H9 (cell line): ENCODE measurements around the gene PHF21A. TPM values are rescaled to one million over a fixed set of nuclear protein-coding genes. Genes with fewer than 3 reads are reported as not detected.

Experiments used
- DNase-seq: peaks from one replicate; pipeline ENCODE4 v3.0.0-alpha.2; 2017
- H2AFZ ChIP-seq: one replicate; pipeline ENCODE4 v1.6.1; 2013; ENCODE audit warnings: mild to moderate bottlenecking, low read length, control low read depth, moderate library complexity
- H2AK5ac ChIP-seq: 2 replicates; pipeline ENCODE4 v1.6.1; 2013; ENCODE audit warnings: low read length, control low read depth, mixed read lengths; ENCODE audit not compliant: insufficient read length
- H2BK120ac ChIP-seq: one replicate; pipeline ENCODE4 v1.6.1; 2013; ENCODE audit warnings: low read depth, mild to moderate bottlenecking, low read length, control low read depth, inconsistent platforms; ENCODE audit not compliant: poor library complexity, severe bottlenecking
- H2BK12ac ChIP-seq: 2 replicates; pipeline ENCODE4 v1.6.1; 2013; ENCODE audit warnings: low read length, control low read depth, mixed read lengths, low read depth; ENCODE audit not compliant: insufficient read length
- H2BK15ac ChIP-seq: 2 replicates; pipeline ENCODE4 v1.6.1; 2013; ENCODE audit warnings: low read depth, low read length, control low read depth
- H2BK20ac ChIP-seq: one replicate; pipeline ENCODE4 v1.6.1; 2013; ENCODE audit warnings: low read depth, mild to moderate bottlenecking, low read length, control low read depth, inconsistent platforms; ENCODE audit not compliant: poor library complexity, severe bottlenecking
- H2BK5ac ChIP-seq: 2 replicates; pipeline ENCODE4 v1.6.1; 2013; ENCODE audit warnings: low read length, control low read depth, mixed read lengths; ENCODE audit not compliant: insufficient read length
- H3K14ac ChIP-seq: 2 replicates; pipeline ENCODE4 v1.6.1; 2013; ENCODE audit warnings: low read length, control low read depth; ENCODE audit not compliant: insufficient read depth
- H3K18ac ChIP-seq: 2 replicates; pipeline ENCODE4 v1.6.1; 2013; ENCODE audit warnings: low read depth, mild to moderate bottlenecking, mixed read lengths, low read length, control low read depth; ENCODE audit not compliant: insufficient read length
- H3K23ac ChIP-seq: 2 replicates; pipeline ENCODE4 v1.6.1; 2013; ENCODE audit warnings: low read length, control low read depth, mixed read lengths, low read depth; ENCODE audit not compliant: insufficient read length
- H3K23me2 ChIP-seq: 2 replicates; pipeline ENCODE4 v1.6.1; 2013; ENCODE audit warnings: low read depth, mild to moderate bottlenecking, mixed read lengths, low read length, control low read depth; ENCODE audit not compliant: insufficient read length, poor library complexity, severe bottlenecking
- H3K27ac ChIP-seq: 2 replicates; pipeline ENCODE4 v1.5.1; 2013; ENCODE audit warnings: low read length, control low read depth, mixed read lengths, low read depth; ENCODE audit not compliant: insufficient read length
- H3K27me3 ChIP-seq: 2 replicates; pipeline ENCODE4 v1.6.1; 2013; ENCODE audit warnings: low read length, control low read depth, inconsistent platforms; ENCODE audit not compliant: insufficient read depth
- H3K4ac ChIP-seq: 2 replicates; pipeline ENCODE4 v1.6.1; 2013; ENCODE audit warnings: low read depth, mild to moderate bottlenecking, control low read depth, inconsistent platforms, low read length, moderate library complexity
- H3K4me1 ChIP-seq: 2 replicates; pipeline ENCODE4 v1.6.1; 2013; ENCODE audit warnings: low read length, control low read depth, inconsistent platforms; ENCODE audit not compliant: insufficient read depth
- H3K4me2 ChIP-seq: 2 replicates; pipeline ENCODE4 v1.6.1; 2013; ENCODE audit warnings: low read length, control low read depth, mixed read lengths; ENCODE audit not compliant: insufficient read length, insufficient read depth
- H3K56ac ChIP-seq: 2 replicates; pipeline ENCODE4 v1.6.1; 2013; ENCODE audit warnings: low read depth, mild to moderate bottlenecking, mixed read lengths, low read length, control low read depth; ENCODE audit not compliant: insufficient read length
- H3K79me1 ChIP-seq: 2 replicates; pipeline ENCODE4 v1.6.1; 2013; ENCODE audit warnings: low read depth, mild to moderate bottlenecking, moderate library complexity, low read length, control low read depth, inconsistent platforms; ENCODE audit not compliant: insufficient read depth, poor library complexity, severe bottlenecking
- H3K79me2 ChIP-seq: 2 replicates; pipeline ENCODE4 v1.6.1; 2013; ENCODE audit warnings: low read length, control low read depth, inconsistent platforms; ENCODE audit not compliant: insufficient read depth
- H3K9ac ChIP-seq: 2 replicates; pipeline ENCODE4 v1.6.1; 2013; ENCODE audit warnings: low read length, control low read depth, mixed read lengths; ENCODE audit not compliant: insufficient read length; ENCODE audit errors: extremely low read depth
- H3K9me3 ChIP-seq: one replicate; pipeline ENCODE4 v1.6.1; 2013; ENCODE audit warnings: low read depth, low read length, inconsistent platforms; ENCODE audit not compliant: control insufficient read depth
- H3T11ph ChIP-seq: one replicate; pipeline ENCODE4 v1.6.1; 2013; ENCODE audit warnings: mild to moderate bottlenecking, low read length, control low read depth, inconsistent platforms
- H4K20me1 ChIP-seq: one replicate; pipeline ENCODE4 v1.6.1; 2013; ENCODE audit not compliant: control insufficient read depth, insufficient read length, insufficient read depth
- H4K5ac ChIP-seq: 2 replicates; pipeline ENCODE4 v1.6.1; 2013; ENCODE audit warnings: low read depth, mild to moderate bottlenecking, mixed read lengths, low read length, control low read depth; ENCODE audit not compliant: insufficient read length
- H4K8ac ChIP-seq: replicated peaks from 2 replicates; pipeline ENCODE4 v1.6.1; 2013; ENCODE audit warnings: low read length, control low read depth, mixed read lengths, low read depth; ENCODE audit not compliant: insufficient read length
- H4K91ac ChIP-seq: 2 replicates; pipeline ENCODE4 v1.6.1; 2013; ENCODE audit warnings: low read depth, mild to moderate bottlenecking, moderate library complexity, mixed read lengths, low read length, control low read depth; ENCODE audit not compliant: insufficient read length
- H3K27ac Mint-ChIP-seq, 3 experiments: 2 replicates in 2 of 3; 3 replicates in 1 of 3; pipeline ENCODE4 v1.8.0; 2020 to 2021; ENCODE audit warnings: mixed read lengths in 3 of 3, mild to moderate bottlenecking in 1 of 3, moderate library complexity in 1 of 3
- H3K27me3 Mint-ChIP-seq: 2 replicates; pipeline ENCODE4 v1.8.0; 2021; ENCODE audit warnings: low read depth, mild to moderate bottlenecking, moderate library complexity, mixed read lengths
- H3K36me3 Mint-ChIP-seq, 3 experiments: 2 replicates in 2 of 3; 3 replicates in 1 of 3; pipeline ENCODE4 v1.8.0; 2020 to 2021; ENCODE audit warnings: low read depth in 3 of 3, mixed read lengths in 3 of 3; ENCODE audit not compliant: insufficient read depth in 1 of 3
- H3K4me1 Mint-ChIP-seq, 2 experiments: 2 replicates each; pipeline ENCODE4 v1.8.0; 2020; ENCODE audit warnings: mixed read lengths in 2 of 2
- H3K4me3 Mint-ChIP-seq, 2 experiments: 2 replicates in 1 of 2; 3 replicates in 1 of 2; pipeline ENCODE4 v1.8.0; 2020 to 2021; ENCODE audit warnings: mild to moderate bottlenecking in 2 of 2, mixed read lengths in 2 of 2, moderate library complexity in 1 of 2
- H3K9me3 Mint-ChIP-seq, 2 experiments: 2 replicates in 1 of 2; 3 replicates in 1 of 2; pipeline ENCODE4 v1.8.0; 2020; ENCODE audit warnings: mild to moderate bottlenecking in 2 of 2, mixed read lengths in 2 of 2, moderate library complexity in 1 of 2
- WGBS: extraction: QIAGEN DNeasy Blood & Tissue Kit; methylation state at CpG from one replicate; pipeline ENCODE4 v1.1.7; 2013; ENCODE audit warnings: missing lambda C conversion rate, low lambda C conversion rate, mixed read lengths; ENCODE audit not compliant: insufficient read length; ENCODE audit errors: extremely low coverage; 5-methylcytosine and 5-hydroxymethylcytosine counted together
- total RNA-seq: library from RNA; stranded (reverse); gene quantifications from 2 replicates; pipeline ENCODE4 v1.2.1, GENCODE V29; 2021
- TF ChIP-seq, protein P1 (sequence below): fragments of 200-600 bp; sonication (generic); conservative IDR thresholded peaks from 3 replicates; pipeline ENCODE4 v1.8.0; 2021; ENCODE audit warnings: antibody characterized with exemption, mild to moderate bottlenecking

Gene PHF21A
- total RNA-seq, 1 experiment from 2014 or later, result 33.8 TPM

DNA sequence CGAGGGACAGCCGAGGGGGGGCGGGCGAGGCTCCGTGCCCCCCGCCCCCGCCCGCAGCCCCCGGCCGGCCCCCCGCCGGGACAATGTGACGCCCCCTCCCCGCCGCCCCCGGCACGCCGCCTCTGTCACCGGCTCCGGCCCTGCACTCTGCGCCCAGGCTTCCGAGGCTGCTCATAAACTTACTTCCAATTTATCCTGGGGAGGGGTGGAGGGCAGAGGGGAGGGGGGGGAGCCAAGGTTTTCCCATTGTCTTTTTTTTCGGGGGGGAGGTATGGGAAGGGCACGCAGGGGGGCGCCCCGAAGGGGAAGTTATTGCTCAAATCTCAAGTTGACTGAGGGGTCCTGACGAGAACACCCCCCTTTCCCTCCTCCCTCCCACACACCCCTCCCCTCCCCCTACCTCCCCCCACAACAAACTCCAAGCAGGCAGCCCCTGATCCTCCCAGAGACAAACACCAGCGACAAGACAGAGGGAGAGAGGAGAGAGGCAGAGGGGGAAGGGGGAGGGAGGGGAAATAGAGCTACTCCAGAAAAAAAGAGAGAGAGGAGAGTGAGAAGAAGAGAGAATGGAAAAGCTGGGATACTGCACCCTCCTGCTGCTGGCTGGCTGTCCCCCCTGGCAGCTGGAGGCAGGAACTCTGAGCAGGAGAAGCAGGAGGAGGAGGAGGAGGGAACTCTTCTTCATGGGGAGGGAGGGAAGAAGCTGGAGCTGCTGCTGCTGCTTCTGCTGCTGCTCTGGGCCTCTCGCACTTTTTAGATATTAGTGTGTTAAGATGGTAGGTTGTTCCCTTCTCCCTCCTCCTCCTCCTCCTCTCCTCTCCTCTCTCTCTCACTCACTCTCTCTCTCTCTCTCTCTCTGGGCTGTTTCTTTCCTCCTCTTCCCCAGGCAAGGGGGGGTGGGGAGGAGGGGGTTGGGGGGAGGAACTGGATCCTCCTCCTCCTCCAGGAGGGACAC lies 631 bp downstream of the PHF21A start:
- H3K79me1 ChIP-seq, result no peaks in the 10 kb centered on the region
- no peaks in the 10 kb centered on the region for H3K9me3 ChIP-seq
- H4K91ac ChIP-seq, result no peak overlapping the region
- H3K56ac ChIP-seq, result no peak overlapping the region
- no peak overlapping the region for H4K8ac ChIP-seq
- H2BK15ac ChIP-seq, result no peak overlapping the region
- H3K23ac ChIP-seq, result no peak overlapping the region
- peak; percentile 83 for DNase-seq
- H2BK12ac ChIP-seq, result no peak overlapping the region
- H3K4me1 Mint-ChIP-seq, result peaks cover 22 to 39% of the 10 kb centered on the region in 2 experiments
- H3K4ac ChIP-seq, result no peak overlapping the region
- peak overlapping the region; percentile 80 to 92 for H3K4me3 Mint-ChIP-seq
- no CpG with 5 or more reads among the region's 29 CpGs for WGBS
- 0 out of 2 replicates have a peak overlapping the region, but pooled peaks have one; percentile 67 for H3K14ac ChIP-seq
- H3K9me3 Mint-ChIP-seq, result no peaks in the 10 kb centered on the region; a peak in 1 of 5 replicates
- no peak overlapping the region for H3T11ph ChIP-seq
- H3K27ac ChIP-seq, result peak overlapping the region; percentile 81
- no peaks in the 10 kb centered on the region; a peak in 1 of 7 replicates for H3K36me3 Mint-ChIP-seq
- H2AFZ ChIP-seq, result no peak overlapping the region
- peaks cover 8% of the 10 kb centered on the region; the same call in 1 of the 2 replicates for H3K79me2 ChIP-seq
- peak overlapping the region; percentile 79 for H3K18ac ChIP-seq
- H3K27ac Mint-ChIP-seq, result peak overlapping the region; percentile 94 to 99 (median 97); a peak in 6 of 7 replicates
- peak overlapping the region; percentile 99 for H3K4me2 ChIP-seq
- TF ChIP-seq, protein P1, sequence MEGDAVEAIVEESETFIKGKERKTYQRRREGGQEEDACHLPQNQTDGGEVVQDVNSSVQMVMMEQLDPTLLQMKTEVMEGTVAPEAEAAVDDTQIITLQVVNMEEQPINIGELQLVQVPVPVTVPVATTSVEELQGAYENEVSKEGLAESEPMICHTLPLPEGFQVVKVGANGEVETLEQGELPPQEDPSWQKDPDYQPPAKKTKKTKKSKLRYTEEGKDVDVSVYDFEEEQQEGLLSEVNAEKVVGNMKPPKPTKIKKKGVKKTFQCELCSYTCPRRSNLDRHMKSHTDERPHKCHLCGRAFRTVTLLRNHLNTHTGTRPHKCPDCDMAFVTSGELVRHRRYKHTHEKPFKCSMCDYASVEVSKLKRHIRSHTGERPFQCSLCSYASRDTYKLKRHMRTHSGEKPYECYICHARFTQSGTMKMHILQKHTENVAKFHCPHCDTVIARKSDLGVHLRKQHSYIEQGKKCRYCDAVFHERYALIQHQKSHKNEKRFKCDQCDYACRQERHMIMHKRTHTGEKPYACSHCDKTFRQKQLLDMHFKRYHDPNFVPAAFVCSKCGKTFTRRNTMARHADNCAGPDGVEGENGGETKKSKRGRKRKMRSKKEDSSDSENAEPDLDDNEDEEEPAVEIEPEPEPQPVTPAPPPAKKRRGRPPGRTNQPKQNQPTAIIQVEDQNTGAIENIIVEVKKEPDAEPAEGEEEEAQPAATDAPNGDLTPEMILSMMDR, result no peak
- no peaks in the 10 kb centered on the region for H4K20me1 ChIP-seq
- no peaks in the 10 kb centered on the region; the same call in 1 of the 2 replicates for H3K4me1 ChIP-seq
- H2BK5ac ChIP-seq, result peak overlapping the region; percentile 65
- H3K9ac ChIP-seq, result peak overlapping the region; percentile 4
- H3K27me3 Mint-ChIP-seq, result no peaks in the 10 kb centered on the region; the same call in 1 of the 2 replicates
- no peak overlapping the region for H2BK20ac ChIP-seq
- no peaks in the 10 kb centered on the region for H3K27me3 ChIP-seq
- H2AK5ac ChIP-seq, result no peak overlapping the region
- H3K23me2 ChIP-seq, result peaks cover 17% of the 10 kb centered on the region
- H4K5ac ChIP-seq, result no peak overlapping the region
- no peak overlapping the region for H2BK120ac ChIP-seq
